ENCODE results near the gene OTOL1.

DNA sequence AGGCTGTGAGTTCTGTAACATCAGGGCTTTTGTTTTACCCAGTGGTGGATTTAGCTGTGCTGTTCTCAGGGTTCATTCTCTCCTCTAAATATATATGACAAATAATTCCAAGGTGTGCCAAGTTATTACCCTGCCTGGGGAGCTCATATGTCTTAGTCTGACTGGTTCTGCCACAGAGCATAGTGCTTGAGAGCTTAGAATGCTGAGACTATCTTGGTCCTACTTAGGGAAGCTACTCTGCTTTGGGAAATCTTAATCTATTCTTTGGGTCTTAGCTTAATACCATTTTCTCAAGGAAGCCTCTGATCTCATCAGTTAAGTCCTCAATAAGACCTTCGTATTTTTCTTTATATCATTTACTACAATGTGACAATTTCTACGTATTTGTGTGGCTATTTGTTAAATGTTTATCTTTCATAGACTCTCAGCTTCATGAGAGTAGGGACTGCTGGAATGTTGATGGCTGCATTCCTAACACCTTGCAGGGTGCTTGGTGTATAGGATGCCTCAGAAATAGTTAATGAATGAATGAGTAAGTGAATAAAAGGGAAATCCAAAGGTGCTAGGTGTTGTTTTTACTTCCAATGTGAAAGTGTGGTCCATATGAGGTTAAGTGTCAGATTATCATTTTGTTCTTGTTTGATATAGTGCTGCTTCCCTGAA lies 1.8 kb downstream of the OTOL1 start:
- TF ChIP-seq EZH2 (IDR thresholded peaks at IDR 0.05; ENCODE audit: borderline replicate concordance, low read depth, low read length, poor library complexity, severe bottlenecking), result no peak
- TF ChIP-seq, protein P1, sequence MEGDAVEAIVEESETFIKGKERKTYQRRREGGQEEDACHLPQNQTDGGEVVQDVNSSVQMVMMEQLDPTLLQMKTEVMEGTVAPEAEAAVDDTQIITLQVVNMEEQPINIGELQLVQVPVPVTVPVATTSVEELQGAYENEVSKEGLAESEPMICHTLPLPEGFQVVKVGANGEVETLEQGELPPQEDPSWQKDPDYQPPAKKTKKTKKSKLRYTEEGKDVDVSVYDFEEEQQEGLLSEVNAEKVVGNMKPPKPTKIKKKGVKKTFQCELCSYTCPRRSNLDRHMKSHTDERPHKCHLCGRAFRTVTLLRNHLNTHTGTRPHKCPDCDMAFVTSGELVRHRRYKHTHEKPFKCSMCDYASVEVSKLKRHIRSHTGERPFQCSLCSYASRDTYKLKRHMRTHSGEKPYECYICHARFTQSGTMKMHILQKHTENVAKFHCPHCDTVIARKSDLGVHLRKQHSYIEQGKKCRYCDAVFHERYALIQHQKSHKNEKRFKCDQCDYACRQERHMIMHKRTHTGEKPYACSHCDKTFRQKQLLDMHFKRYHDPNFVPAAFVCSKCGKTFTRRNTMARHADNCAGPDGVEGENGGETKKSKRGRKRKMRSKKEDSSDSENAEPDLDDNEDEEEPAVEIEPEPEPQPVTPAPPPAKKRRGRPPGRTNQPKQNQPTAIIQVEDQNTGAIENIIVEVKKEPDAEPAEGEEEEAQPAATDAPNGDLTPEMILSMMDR (conservative IDR thresholded peaks at IDR 0.05; ENCODE audit: low read depth, low read length), result no peak
